ENCODE data around the gene MXRA8.

Gene MXRA8

GRCh38 chr1:1305300-1306069 lies 52.9 kb downstream of the MXRA8 start:
- H3K36me3 ChIP-seq (ENCODE audit: insufficient read depth, low read length) = peaks cover 17% of the 10 kb centered on the region
- H3K27me3 ChIP-seq (ENCODE audit: insufficient read depth, low read length, poor library complexity) = no peaks in the 10 kb centered on the region
- no peaks in the 10 kb centered on the region for H3K9me3 ChIP-seq (ENCODE audit: insufficient read depth, low read length, severe bottlenecking)
- peak; percentile 79 for DNase-seq
- peak overlapping the region in 1 of 2 experiments; percentile 96; a peak in 2 of 4 replicates for H3K4me3 ChIP-seq (ENCODE audit: low read depth in 1 of 2, low read length in 2 of 2)
- peaks cover 43% of the 10 kb centered on the region for H3K4me1 ChIP-seq (ENCODE audit: insufficient read depth, low read length)
- TF ChIP-seq CTCF (IDR thresholded peaks at IDR 0.05; ENCODE audit: borderline replicate concordance, extremely low read depth, low read length, poor library complexity, severe bottlenecking) = no peak
- TF ChIP-seq EZH2 (IDR thresholded peaks at IDR 0.05; ENCODE audit: borderline replicate concordance, low read depth, low read length, severe bottlenecking) = no peak
- H3K9ac ChIP-seq (ENCODE audit: low read depth, low read length) = peak overlapping the region; percentile 96
- H3K27ac ChIP-seq (ENCODE audit: low read length) = peak overlapping the region; percentile 51
- peaks cover 59% of the 10 kb centered on the region for H3K79me2 ChIP-seq (ENCODE audit: insufficient read depth, low read length)
- peaks cover 54% of the 10 kb centered on the region for H4K20me1 ChIP-seq (ENCODE audit: insufficient read depth, low read length)
- ATAC-seq (ENCODE audit: insufficient read depth, low read depth) = peak; percentile 47
- H2AFZ ChIP-seq (ENCODE audit: low read depth, low read length) = no peak overlapping the region
- peak overlapping the region; percentile 76 for H3K4me2 ChIP-seq (ENCODE audit: insufficient read depth, low read length)

- H3K79me2 ChIP-seq (ENCODE audit: insufficient read depth, low read length) = peaks cover 51% of the 10 kb centered on the region
- H3K4me1 ChIP-seq (ENCODE audit: insufficient read depth, low read length) = peaks cover 34% of the 10 kb centered on the region
- peaks cover 10% of the 10 kb centered on the region; the same call in 1 of the 2 replicates for H3K36me3 ChIP-seq (ENCODE audit: insufficient read depth, low read length)
- H3K9ac ChIP-seq (ENCODE audit: low read depth, low read length) = peak overlapping the region; percentile 96
- ATAC-seq (ENCODE audit: insufficient read depth, low read depth) (no peak), DNase-seq (no peak)
- peak overlapping the region; percentile 47; the same call in 1 of the 2 replicates for H3K27ac ChIP-seq (ENCODE audit: low read length)
- no peaks in the 10 kb centered on the region for H3K9me3 ChIP-seq (ENCODE audit: insufficient read depth, low read length, severe bottlenecking)
- TF ChIP-seq CTCF (IDR thresholded peaks at IDR 0.05; ENCODE audit: borderline replicate concordance, extremely low read depth, low read length, poor library complexity, severe bottlenecking) = no peak
- no peak for TF ChIP-seq EZH2 (IDR thresholded peaks at IDR 0.05; ENCODE audit: borderline replicate concordance, low read depth, low read length, severe bottlenecking)
- H3K4me2 ChIP-seq (ENCODE audit: insufficient read depth, low read length) = peak overlapping the region; percentile 76
- no peak overlapping the region for H2AFZ ChIP-seq (ENCODE audit: low read depth, low read length)
- no peaks in the 10 kb centered on the region for H3K27me3 ChIP-seq (ENCODE audit: insufficient read depth, low read length, poor library complexity)
- peaks cover 55% of the 10 kb centered on the region for H4K20me1 ChIP-seq (ENCODE audit: insufficient read depth, low read length)
- peak overlapping the region in 1 of 2 experiments; percentile 96; a peak in 1 of 4 replicates for H3K4me3 ChIP-seq (ENCODE audit: low read depth in 1 of 2, low read length in 2 of 2)
Observed at GRCh38 chr1:1304331-1305299, 53.7 kb downstream of the MXRA8 start.

GRCh38 chr1:1303736-1304135 lies 54.6 kb downstream of the MXRA8 start:
- no peak overlapping the region for H3K27ac ChIP-seq (ENCODE audit: low read length)
- no peak overlapping the region for H3K9ac ChIP-seq (ENCODE audit: low read depth, low read length)
- DNase-seq (no peak), ATAC-seq (ENCODE audit: insufficient read depth, low read depth) (no peak)
- TF ChIP-seq EZH2 (IDR thresholded peaks at IDR 0.05; ENCODE audit: borderline replicate concordance, low read depth, low read length, severe bottlenecking) (no peak), CTCF (IDR thresholded peaks at IDR 0.05; ENCODE audit: borderline replicate concordance, extremely low read depth, low read length, poor library complexity, severe bottlenecking) (no peak)
- no peak overlapping the region for H3K4me2 ChIP-seq (ENCODE audit: insufficient read depth, low read length)
- peaks cover 6% of the 10 kb centered on the region; the same call in 1 of the 2 replicates for H3K36me3 ChIP-seq (ENCODE audit: insufficient read depth, low read length)
- H3K27me3 ChIP-seq (ENCODE audit: insufficient read depth, low read length, poor library complexity) = no peaks in the 10 kb centered on the region
- no peak overlapping the region for H3K4me3 ChIP-seq (ENCODE audit: low read depth in 1 of 2, low read length in 2 of 2)
- H3K4me1 ChIP-seq (ENCODE audit: insufficient read depth, low read length) = peaks cover 26% of the 10 kb centered on the region
- no peaks in the 10 kb centered on the region for H3K9me3 ChIP-seq (ENCODE audit: insufficient read depth, low read length, severe bottlenecking)
- H3K79me2 ChIP-seq (ENCODE audit: insufficient read depth, low read length) = peaks cover 42% of the 10 kb centered on the region
- H2AFZ ChIP-seq (ENCODE audit: low read depth, low read length) = no peak overlapping the region
- peaks cover 63% of the 10 kb centered on the region for H4K20me1 ChIP-seq (ENCODE audit: insufficient read depth, low read length)

All from DND-41 (cell line).